Measurements from ENCODE around the gene CWC25. TPM values are rescaled to one million over a fixed set of nuclear protein-coding genes. Genes with fewer than 3 reads are reported as not detected.
A peak's percentile ranks its signal among the peaks of the same experiment; 100 is the strongest.

Gene CWC25
- total RNA-seq, 1 donor from 2014 or later, result 25.5 TPM

GRCh38 chr17:38761612-38762011, 63.5 kb downstream of the CWC25 start:
- no peaks in the 10 kb centered on the region for H3K9me3 ChIP-seq
- no peaks in the 10 kb centered on the region for H3K27me3 ChIP-seq
- H3K4me3 ChIP-seq, result no peak overlapping the region
- H3K36me3 ChIP-seq, result peaks cover 0 to 85% of the 10 kb centered on the region in 2 donors
- no peak overlapping the region for H3K27ac ChIP-seq
- TF ChIP-seq POLR2AphosphoS5 (IDR thresholded peaks at IDR 0.05; ENCODE audit: insufficient read depth in 1 of 2, low read depth in 1 of 2) (no peak), POLR2A (IDR thresholded peaks at IDR 0.05) (no peak), CTCF (IDR thresholded peaks at IDR 0.05) (no peak)
- intact Hi-C loops (cut with DNase I), result no loop called here
- DNase-seq (ENCODE audit: extremely low spot score in 2 of 2), result no peak
- no peaks in the 10 kb centered on the region for H3K4me1 ChIP-seq

- H3K4me3 ChIP-seq, result peak overlapping the region; percentile 83 to 91
- no peak for DNase-seq (ENCODE audit: extremely low spot score in 2 of 2)
- H3K9me3 ChIP-seq, result no peaks in the 10 kb centered on the region
- H3K36me3 ChIP-seq, result peaks cover 0 to 34% of the 10 kb centered on the region in 2 donors
- TF ChIP-seq CTCF (IDR thresholded peaks at IDR 0.05) (no peak), POLR2AphosphoS5 (IDR thresholded peaks at IDR 0.05; ENCODE audit: insufficient read depth in 1 of 2, low read depth in 1 of 2) (no peak), POLR2A (IDR thresholded peaks at IDR 0.05) (no peak)
- H3K27me3 ChIP-seq, result no peaks in the 10 kb centered on the region
- H3K4me1 ChIP-seq, result peaks cover 52% of the 10 kb centered on the region
- peak overlapping the region; percentile 81 for H3K27ac ChIP-seq
- intact Hi-C loops (cut with DNase I), result loop anchor here (5.0 kb wide), 1 partner anchor 44 kb away; the partner anchor contains the start of gene PIP4K2B
These were observed 72.0 kb downstream of the CWC25 start for GRCh38 chr17:38753071-38753506.

GRCh38 chr17:38752308-38753070, 72.6 kb downstream of the CWC25 start, which contains the start of gene PSMB3:
PSMB3 (plus strand) TSS chr17:38752741; CDS start chr17:38752827, 86 bp downstream.
- Histone ChIP-seq H3K27me3 (no peaks in the 10 kb centered on the region), H3K27ac (peak within 1 kb of the TSS; percentile 81), H3K9me3 (no peaks in the 10 kb centered on the region), H3K36me3 (peaks cover 0 to 28% of the 10 kb centered on the region in 2 donors), H3K4me1 (peaks cover 56% of the 10 kb centered on the region), H3K4me3 (peak within 1 kb of the TSS; percentile 83 to 91)
- TF ChIP-seq POLR2AphosphoS5 (IDR thresholded peaks at IDR 0.05; ENCODE audit: insufficient read depth in 1 of 2, low read depth in 1 of 2) (peak; percentile 84 to 98), CTCF (IDR thresholded peaks at IDR 0.05) (peak in 1 of 3 experiments; percentile 9), POLR2A (IDR thresholded peaks at IDR 0.05) (no peak)
- intact Hi-C loops (cut with DNase I), result loop anchor here (5.0 kb wide), 1 partner anchor 45 kb away; the partner anchor contains the start of gene PIP4K2B
- DNase-seq (ENCODE audit: extremely low spot score in 2 of 2), result peak in 1 of 2 donors; percentile 100

GRCh38 chr17:38751808-38752307, 73.3 kb downstream of the CWC25 start:
- intact Hi-C loops (cut with DNase I), result loop anchor here (5.0 kb wide), 1 partner anchor 45 kb away; the partner anchor contains the start of gene PIP4K2B
- Histone ChIP-seq H3K27me3 (no peaks in the 10 kb centered on the region), H3K27ac (peak overlapping the region; percentile 81), H3K4me1 (peaks cover 62% of the 10 kb centered on the region), H3K9me3 (no peaks in the 10 kb centered on the region), H3K36me3 (peaks cover 0 to 23% of the 10 kb centered on the region in 2 donors), H3K4me3 (peak overlapping the region; percentile 83 to 91)
- TF ChIP-seq POLR2A (IDR thresholded peaks at IDR 0.05) (no peak), CTCF (IDR thresholded peaks at IDR 0.05) (no peak), POLR2AphosphoS5 (IDR thresholded peaks at IDR 0.05; ENCODE audit: insufficient read depth in 1 of 2, low read depth in 1 of 2) (no peak)
- no peak for DNase-seq (ENCODE audit: extremely low spot score in 2 of 2)
